ENCODE measurements around the gene HMCN1.

DNA sequence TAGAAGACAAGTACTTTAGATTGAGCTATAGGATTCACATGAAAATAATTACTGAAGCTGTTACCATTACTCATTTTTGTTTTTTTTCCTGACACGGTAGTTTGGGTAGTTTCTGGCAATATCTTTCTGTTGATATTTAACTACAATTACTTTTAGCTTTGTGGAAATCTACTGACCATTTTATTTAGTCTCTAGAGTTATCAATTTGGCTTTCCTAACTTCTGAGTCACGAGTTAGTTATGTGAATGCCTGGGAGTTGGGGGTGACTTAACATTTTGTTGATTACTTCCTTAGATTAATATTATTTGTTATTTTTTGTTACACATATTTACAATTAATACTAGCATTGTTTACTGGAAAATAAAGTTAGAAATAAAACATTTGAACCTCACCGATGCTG is 160.6 kb downstream of the HMCN1 start:
- no peak for TF ChIP-seq POLR2AphosphoS5 (IDR thresholded peaks at IDR 0.05)
- no peak for TF ChIP-seq POLR2A (IDR thresholded peaks at IDR 0.05)
- no peak for TF ChIP-seq CTCF (IDR thresholded peaks at IDR 0.05)
